Measurements from ENCODE around the gene THTPA. TPM values are rescaled to one million over a fixed set of nuclear protein-coding genes. Genes with fewer than 3 reads are reported as not detected.

THTPA gene
- total RNA-seq, 1 donor from 2014 or later = 13.5 TPM

DNA sequence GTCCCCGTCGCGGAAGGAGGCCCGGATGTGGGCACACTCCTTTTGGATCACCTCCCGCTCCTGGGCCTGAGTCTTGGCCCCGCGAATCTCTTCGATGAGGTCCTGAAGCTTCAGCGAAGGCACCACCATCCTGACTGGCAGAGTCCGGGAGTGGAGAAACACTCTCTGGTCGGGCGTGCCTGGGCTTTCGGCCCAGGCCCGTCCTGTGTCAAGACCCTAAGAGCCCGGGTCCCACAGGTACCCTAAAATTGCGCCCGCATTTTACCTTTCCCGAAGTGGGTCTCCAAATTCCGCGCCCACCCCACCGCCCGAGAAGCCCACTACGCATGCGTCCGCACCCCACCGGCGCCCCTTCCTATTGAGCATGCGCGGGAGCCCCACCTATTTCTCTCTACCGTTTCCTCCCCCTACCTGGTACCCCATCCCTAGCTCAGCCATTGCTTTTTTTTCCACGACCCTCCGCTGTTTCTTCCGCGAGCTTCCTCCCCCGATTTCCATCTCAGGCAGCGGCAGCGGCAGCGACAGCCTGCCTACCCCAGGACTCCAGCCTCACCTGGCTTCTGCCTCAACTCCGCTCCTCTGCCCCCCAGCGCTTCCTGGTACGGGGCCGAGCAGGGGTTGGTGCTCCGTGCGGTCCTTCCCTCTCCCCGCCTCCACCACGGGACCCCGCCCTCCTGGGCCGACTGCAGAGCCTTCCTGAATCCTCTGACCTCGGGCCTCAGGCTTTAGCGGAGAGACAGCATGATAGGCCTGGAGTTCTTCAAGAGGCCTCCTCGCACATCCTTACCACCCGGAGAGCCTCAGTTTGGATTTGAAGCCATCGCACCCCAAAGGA is 11.3 kb downstream of the THTPA start, which contains the start of gene AP1G2:
TSS of gene AP1G2 (minus strand) at position 606 of the 835 bp plus-strand sequence. CDS start at position 129, 477 bp downstream.
- DNase-seq (ENCODE audit: low read depth) = peak; percentile 65

DNA sequence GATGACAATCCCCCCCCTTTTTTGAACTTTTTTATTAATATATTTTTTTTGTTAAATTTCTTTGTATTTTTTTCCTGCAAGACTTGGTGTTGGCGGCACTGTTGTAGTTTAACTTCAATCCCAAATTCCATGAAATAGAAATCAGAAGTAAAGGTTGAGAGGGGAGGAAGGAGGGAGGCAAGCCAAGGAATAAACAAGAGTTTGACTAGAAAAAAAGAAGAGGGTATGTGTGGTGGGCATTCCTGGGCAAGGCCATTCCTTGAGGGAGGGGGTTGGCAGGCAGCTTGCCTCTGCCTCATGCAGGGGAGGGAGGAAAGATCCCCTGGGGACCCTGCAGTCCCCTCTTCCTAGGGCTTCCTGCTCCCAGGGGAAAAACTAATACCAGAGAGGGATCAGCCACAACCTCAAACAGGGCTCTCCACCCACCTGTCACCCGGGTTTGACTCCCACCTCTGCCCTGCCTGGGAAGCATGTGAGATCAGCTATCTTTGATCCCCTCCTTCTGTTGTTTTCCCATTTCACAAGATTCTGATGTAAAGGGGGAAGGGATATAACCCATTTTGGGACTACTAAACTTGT is 12.0 kb downstream of the THTPA start:
- no peak for DNase-seq (ENCODE audit: low read depth)

DNA sequence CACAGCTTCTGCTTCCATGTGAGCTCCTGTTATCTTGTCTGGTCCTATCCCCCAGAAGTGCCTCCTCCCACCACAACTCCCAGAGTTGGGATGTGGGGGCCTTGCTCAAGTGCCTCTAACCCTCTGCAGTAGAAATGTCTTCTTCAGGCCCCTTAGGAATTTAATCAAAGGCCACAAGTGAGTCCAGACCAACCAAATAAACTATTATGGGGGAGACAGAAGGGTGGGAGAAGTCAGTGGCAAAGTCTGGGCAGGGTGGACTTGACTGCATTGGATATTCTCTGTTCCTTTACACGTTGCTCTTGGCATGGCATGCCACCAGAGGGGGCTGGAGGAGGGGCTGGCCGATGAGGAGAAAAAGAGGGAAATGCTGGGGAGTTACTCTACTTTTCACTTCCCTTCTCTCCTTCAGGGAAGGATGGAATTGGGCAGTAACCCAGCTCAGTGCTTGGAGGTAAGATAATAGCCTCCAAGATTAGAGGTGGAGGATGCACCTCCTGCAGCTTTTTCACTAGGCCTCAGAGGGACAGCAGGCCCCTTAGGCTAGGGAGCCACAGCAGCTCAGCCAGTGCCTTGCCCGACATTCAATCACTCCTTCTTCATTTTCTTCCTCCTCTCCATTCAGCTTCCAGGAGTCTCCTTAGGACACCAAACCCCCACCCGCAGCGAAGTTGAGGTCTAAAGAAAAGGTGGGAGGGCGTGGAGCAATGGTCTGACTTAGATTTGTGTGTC is 12.7 kb downstream of the THTPA start:
- DNase-seq (ENCODE audit: low read depth) = no peak

DNA sequence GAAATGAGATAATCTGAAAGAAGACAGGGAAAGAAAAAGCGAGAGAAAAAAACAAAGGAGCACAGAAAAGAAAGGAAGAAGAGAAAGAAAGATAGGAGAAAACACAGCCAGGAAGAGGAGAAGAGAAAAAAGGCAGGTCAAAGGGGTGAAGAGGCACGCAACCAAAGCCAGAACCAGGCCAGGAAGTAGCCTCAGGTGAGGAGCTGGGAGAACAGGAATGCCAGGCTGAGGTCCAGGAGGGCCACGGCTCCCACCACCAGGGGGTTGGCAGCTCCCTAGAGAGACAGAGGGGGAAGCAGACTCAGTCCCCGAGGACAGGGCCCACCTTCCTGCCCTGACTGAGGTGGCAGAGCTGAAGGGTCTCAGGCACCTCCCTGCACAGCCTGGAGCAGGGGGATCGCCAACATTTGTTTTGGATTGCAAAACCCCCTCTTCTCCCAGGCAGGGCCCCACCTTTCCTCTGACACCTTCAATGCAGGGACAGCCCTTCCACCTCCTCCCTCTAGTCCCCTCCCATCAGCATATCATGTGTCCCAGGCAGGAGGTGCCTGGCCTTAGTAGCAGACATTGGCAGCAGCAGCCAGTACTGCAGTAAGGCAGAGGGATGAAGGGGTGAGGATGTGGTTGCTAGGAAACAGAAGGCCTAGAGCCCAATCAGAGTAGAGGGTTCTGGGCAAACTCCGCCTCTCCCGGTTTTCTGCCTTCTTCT is 13.5 kb downstream of the THTPA start:
- no peak for DNase-seq (ENCODE audit: low read depth)

DNA sequence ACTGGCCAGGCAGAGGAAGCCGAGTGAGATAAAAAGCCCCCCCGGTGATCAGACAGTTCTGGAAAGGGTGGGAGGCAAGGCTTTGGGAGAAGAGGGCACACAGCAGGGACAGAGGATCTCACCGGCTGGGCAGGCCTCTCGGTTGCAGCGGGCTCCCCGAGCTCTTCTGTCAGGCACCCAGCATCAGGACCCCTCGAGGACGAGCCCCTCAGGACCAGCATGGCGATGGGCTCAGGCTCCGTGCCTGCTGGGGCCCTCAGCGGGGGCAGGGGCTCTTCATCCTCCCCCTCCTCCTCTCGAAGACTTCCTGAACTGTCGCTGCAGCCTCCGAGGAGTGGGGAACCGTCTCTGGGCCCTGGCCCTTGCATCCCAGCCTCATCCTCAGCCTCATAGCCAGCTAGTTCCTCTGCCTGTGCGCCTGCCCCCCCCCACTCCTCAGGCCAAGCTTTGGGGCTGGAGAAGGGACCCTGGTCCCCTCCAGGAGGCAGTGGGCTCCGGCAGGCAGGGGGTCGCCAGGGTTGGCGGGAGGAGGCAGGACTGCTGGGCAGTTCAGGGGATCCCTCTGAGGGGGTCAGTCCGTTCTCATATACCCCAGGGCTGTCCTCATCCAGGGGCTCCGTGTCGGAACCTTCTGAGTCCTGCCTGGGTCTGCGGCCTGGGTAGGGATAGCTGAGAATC is 14.9 kb downstream of the THTPA start:
- DNase-seq (ENCODE audit: low read depth) = no peak

DNA sequence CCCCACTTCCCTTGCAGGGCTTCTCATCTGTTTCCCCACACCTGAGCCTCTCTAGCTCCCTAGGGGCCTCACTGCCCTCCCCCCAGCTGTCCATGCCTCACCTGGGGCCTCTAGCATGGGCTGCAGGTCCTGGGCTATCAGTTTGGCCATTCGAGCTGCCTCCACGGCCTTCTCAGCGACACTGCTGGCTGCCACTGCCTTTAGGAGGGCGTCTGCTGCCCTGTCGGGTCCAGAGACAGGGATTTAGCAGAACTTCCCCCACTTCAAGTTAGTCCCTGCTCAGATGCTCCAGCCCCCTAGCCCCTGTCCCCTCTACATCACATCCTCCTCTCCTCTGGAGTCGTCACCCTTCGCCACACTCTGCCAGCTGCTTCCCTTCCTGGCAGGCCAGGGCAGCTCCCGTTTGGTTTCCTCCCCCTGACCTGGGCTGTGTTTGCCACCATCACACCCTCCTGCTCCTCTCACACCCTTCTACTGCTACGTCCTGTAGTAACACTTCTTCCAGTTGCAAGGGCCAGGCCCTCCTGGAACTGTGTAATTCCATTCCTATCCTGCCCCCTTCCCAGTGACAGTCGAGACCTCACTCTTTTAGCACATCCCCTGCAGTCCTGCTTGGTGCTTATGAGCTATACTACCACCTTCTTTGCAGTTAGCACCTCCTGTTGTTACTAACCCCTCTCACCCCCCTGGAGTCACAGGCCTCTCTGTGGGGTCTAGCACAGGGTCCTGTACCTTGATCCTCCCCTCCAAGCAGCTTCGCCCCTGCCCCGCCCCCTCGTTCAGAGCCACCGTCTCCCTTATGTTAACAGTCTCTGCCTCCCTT is 15.8 kb downstream of the THTPA start:
- no peak for DNase-seq (ENCODE audit: low read depth)

DNA sequence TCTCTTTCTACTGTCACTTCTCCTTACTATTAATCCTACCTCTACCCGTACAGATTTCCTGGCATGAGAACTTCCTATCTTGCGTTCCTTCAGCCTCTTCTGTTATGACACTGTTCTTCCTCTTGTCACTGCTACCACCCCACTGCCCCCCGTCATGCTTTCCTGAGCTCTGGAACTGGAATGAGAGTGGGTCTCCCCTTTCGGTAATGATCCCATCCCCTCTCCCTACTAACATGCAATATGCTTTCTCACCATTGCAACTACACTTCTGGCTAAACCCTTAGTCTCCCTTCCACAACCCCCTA is 16.4 kb downstream of the THTPA start:
- no peak for DNase-seq (ENCODE audit: low read depth)

DNA sequence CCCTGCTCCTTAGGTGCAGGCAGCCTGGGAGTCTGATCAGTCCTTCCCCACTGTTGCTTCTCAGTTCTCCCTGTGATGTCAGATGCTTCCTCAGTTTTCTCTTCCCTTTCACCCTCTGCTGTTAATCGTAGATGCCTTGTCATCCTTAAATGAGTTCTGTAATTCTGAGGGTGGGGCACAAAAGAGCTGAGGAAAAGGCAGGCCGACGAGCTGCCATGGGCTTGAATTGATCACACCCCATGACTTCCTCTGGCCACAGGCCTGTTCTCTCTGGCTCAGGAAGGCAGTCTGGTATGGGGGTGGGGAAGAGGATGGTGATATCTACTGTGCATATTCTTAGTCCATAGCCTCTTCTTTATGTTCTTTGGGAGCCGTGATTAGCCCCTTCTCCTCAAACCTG is 16.8 kb downstream of the THTPA start:
- DNase-seq (ENCODE audit: low read depth) = no peak

DNA sequence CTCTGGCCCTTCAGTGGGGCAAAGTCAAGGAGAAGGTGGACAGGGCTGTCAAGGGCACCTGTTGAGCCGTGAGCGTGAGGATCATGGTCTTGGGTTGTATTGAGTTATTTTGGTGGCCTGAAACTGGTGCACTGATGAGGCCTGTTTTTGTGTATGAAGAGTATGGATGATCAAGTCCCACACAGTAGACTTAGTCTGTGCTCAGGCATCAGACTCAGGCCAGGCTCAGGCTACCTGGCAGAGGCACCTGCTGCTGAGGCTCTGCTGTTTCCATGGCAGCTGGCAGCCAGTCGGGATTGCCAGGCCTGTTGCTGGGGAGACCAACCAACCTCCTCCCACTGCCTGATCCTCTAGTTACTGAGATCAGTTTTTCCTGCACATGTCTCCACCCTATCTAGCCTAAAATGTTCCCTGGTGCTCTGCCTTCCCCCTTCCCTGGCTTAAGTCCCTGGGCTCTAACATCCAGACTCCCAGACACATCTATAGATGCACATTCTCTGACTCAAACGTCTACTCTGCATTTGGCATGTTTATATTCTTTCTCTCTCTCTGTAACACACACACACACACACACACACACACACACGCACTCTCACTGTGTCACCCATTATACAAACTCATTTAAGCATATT is 17.4 kb downstream of the THTPA start:
- no peak for DNase-seq (ENCODE audit: low read depth)

DNA sequence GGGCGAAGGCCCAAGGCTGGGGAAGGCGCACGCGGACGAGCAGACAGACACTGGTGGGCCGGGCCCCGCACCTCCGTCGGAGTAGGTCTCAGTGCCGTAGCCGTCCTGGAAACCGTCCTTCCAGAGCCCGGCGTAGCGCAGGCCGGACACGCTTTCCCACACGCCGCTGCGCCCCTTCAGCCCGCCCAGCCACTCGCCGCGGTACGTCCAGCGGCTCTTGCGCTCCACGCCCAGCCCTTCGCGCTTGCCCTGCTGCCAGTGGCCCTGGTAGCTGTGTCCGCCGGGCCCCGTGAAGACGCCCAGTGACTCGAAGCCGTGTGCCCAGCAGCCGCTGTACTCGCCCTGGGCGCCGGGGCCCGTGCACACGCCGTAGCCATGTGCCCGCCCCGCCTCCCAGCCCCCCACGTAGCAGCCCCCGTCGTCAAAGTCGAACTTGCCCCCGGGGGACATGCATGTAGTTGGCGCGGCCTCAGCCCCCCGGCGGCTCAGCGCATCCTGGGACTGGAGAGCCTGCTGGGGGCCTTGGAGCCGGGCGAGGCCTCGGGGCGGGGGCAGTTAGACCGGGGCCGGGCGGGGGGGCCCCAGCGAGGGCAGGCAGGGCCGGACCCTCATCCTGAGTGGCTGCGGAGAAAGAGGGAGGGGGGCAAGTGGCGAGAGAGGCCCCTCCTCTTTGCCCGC is 21.1 kb downstream of the THTPA start:
- DNase-seq (ENCODE audit: low read depth) = no peak

DNA sequence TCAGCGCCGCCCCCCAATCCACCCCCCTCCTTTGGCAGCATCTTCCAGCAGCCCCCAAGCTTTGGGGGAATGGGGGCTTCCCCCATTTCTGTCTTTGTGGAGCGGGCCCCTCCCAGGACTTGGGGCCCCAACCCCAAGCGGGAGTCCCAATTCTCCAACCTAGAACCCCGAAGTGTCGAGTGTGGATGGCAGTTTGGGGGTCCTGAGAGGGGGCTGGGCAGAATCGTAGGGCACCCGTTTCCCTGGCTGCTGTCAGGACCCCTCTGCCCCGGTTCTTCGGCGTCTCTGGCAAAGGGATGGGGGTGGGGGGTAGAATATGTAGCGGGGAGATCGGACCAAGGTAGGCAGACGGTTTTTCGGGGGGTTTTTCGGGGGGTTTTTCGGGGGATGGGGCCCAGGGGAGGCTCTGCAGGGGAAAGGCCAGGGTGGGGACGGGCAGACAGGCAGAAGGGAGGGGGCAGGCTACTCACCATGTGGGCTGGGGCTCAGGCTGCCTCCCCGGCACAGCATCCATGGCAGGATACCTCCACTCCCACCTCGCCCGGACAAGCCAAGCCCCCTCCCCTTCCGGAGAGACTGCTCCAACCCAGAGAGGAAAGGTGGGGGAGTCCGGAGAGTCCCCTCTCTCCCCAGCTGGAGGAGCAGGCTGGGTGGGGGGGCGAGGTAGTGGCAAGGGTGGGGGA is 21.8 kb downstream of the THTPA start:
- DNase-seq (ENCODE audit: low read depth) = no peak

DNA sequence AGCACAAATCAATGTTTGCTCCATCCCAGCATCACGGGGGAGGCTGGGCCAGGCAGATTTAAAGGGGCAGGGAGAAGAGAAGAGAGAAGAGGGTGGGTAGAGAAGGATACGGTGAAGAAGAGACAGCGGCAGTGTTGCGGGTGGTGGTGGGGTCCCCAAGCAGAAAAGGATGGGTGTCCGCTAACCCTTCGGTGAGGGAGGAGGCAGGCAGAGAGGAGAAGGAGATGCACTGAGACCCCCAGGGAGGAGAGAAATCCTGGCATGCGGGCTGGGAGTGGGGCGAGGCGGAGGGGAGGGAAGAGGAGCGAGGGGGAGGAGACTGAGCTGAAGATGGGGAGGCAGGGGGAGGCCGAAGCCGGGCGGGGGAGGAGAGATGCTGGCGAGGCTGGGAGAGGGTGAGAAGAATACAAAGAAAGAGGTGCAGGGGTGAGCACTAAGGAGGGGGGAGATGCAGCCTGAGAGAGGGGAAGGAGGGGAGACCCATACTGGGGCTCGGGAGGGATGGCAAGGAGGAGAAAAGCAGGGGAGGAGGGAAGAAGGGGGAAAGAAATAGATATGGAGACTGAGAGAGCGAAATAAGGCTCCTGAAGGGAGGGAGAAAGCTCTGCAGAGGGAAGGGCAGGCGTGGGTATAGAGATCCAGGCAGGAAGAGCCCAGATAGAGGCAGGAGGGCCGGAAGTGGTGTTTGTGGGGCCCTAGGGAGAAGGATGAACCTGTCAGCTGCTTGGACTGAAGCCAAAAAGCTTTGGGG is 22.7 kb downstream of the THTPA start, which contains the start of gene JPH4:
TSS of gene JPH4 (minus strand) at position 231 of the 751 bp plus-strand sequence. CDS start 1,337 bp downstream, outside the sequence.
- DNase-seq (ENCODE audit: low read depth) = no peak

DNA sequence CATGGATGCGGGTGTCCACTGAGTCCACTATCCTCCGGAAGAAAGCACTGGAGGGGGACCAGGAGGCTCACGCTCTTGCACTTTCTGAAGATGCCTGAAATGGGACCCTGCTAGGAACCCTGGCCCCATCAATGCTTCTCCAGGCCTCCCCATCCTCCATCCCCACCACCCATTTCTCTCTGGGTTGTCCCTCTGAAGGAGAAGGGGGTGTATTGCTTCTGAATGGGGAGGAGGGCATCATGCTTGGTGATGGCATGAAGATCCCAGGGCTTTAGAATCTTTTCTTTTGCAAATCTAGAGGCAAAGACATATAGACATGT is 23.2 kb downstream of the THTPA start:
- no peak for DNase-seq (ENCODE audit: low read depth)

DNA sequence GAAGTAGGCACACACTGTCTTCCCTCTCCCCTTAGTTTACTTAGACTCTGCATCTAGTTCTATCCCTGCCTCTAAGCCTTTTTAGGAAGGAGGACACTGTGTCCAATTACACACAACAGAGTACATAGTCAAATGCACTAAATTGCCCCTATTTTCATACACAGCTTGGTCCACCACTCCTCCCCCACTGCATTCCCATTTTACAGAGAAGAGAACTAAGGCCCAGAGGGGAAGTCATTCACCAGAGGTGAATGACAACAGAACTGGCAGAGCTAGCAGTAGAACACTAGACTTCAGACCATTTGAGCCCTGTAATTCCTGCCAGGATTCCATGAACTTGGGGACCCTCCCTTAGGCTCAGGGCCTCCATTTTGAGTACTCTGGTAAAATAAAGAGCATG is 23.7 kb downstream of the THTPA start:
- no peak for DNase-seq (ENCODE audit: low read depth)

DNA sequence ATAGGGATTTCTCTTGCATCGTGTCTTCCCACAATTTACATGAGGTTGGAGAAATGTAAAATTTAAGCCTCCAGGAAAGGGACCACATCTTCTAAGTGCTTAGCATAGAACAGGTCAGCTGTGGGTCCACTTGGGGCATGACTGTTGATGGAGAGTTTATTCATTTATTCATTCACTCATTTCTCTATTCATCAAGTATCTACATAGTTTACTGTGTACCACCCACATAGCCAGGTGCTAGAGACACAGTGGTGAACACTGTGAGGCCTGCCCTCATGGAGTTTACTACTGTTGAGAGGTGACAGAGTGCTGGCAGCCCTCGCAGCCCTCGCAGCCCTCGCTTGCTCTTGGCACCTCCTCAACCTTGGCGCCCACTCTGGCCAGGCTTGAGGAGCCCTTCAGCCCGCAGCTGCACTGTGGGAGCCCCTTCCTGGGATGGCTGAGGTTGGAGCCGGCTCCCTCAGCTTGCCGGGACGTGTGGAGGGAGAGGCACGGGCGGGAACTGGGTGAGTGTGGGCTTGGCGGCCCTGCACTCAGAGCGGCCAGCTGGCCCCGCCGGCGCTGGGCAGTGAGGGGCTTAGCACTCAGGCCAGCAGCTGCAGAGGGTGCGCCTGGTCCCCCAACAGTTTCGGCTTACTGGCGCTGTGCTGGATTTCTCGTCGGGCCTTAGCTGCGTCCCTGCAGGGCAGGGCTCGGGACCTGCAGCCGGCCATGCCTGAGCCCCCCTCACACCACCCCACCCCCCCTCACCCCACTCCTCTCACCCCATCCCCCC is 24.3 kb downstream of the THTPA start:
- no peak for DNase-seq (ENCODE audit: low read depth)

DNA sequence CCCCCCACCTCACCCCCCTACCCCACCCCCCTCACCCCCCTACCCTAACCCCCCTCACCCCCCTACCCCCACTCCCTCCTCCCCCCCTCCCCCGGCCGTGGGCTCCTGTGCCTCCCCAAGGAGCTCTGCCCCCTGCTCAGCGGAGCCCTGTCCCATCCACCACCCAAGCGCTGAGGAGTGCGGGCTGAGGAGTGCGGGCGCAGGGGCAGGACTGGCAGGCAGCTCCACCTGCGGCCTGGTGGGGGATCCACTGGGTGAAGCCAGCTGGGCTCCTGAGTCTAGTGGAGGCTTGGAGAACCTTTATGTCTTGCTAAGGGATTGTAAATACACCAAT is 24.8 kb downstream of the THTPA start:
- DNase-seq (ENCODE audit: low read depth) = no peak

DNA sequence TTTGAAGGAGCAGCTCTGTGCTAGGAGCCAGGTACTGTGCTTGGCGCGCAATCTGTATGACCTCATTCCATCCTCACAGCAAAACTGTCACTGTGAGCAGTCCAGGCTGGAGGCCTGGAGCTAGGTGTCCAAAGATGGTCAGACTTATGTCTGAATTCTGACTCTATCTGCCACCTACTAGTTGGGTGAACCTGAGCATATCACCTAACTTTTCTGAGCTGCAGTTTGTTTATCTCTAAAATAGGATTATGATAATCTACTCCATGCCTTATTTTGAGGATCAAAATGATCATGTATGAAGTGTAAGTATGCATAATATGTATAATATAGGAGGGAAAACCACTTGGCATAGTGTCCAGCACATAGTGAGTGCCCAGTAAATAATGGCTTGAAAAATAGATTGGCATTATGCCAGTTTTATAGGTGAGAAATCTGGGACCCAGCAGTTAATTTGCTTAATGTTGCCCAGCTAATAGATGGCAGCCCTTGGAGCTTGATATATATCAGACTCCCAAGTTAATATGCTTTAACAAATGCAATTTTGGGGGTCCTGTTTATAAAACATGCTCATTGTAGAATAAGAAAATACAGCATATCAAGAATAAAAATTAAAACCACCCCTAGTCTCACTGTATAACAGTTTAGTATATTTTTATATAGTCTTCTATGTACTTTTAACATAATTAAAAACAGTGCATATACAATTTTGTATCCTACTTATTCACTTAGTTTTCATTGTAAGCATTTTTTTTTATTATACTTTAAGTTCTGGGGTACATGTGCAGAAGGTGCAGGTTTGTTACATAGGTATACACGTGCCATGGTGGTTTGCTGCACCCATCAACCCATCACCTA is 27.1 kb downstream of the THTPA start:
- no peak for DNase-seq (ENCODE audit: low read depth)

All from renal cortical epithelial cell (primary cell).